Stimulated activated effector memory CD8-positive, alpha-beta T cell treated with anti-CD3 and anti-CD28 coated beads, Interleukin-12 subunit alpha, Interleukin-12 subunit beta, amount 100 ng/mL, for 72 hours (primary cell): ENCODE results near the gene PNMA1.
A peak's percentile ranks its signal among the peaks of the same experiment; 100 is the strongest.

Source experiments
- ATAC-seq: fragments of 150-1000 bp; cut with Tn5 transposase; 2 replicates; pipeline ENCODE4 v1.10.0; 2021
- DNase-seq, 2 donors: peaks; one replicate each; pipeline ENCODE4 v3.0.0; 2021 to 2022; ENCODE audit warnings: low spot score in 2 of 2
- H3K27ac Mint-ChIP-seq: one replicate; pipeline ENCODE4 v1.8.0; 2022; ENCODE audit warnings: mild to moderate bottlenecking, mixed read lengths
- H3K36me3 Mint-ChIP-seq: one replicate; pipeline ENCODE4 v1.8.0; 2022; ENCODE audit warnings: mild to moderate bottlenecking, mixed read lengths
- H3K4me1 Mint-ChIP-seq: one replicate; pipeline ENCODE4 v1.8.0; 2022; ENCODE audit warnings: mixed read lengths
- H3K4me3 Mint-ChIP-seq: one replicate; pipeline ENCODE4 v1.8.0; 2022; ENCODE audit warnings: mild to moderate bottlenecking, mixed read lengths
- H3K9me3 Mint-ChIP-seq: one replicate; pipeline ENCODE4 v1.8.0; 2022; ENCODE audit warnings: mixed read lengths

PNMA1 gene

GRCh38 chr14:73728717-73729330 is 14.6 kb upstream of the PNMA1 start:
- H3K4me3 Mint-ChIP-seq, result no peak overlapping the region
- H3K36me3 Mint-ChIP-seq, result peaks cover 100% of the 10 kb centered on the region
- H3K27ac Mint-ChIP-seq, result peak overlapping the region; percentile 89

GRCh38 chr14:73727166-73727565 is 13.0 kb upstream of the PNMA1 start:
- peak overlapping the region; percentile 56 for H3K27ac Mint-ChIP-seq
- H3K4me1 Mint-ChIP-seq, result peaks cover 53% of the 10 kb centered on the region
- peaks cover 100% of the 10 kb centered on the region for H3K36me3 Mint-ChIP-seq

More at GRCh38 chr14:73728717-73729330, 14.6 kb upstream of the PNMA1 start:
- DNase-seq, result peak; percentile 84 to 93
- Mint-ChIP-seq H3K4me1 (peaks cover 46% of the 10 kb centered on the region), H3K9me3 (no peaks in the 10 kb centered on the region)
- ATAC-seq, result peak; percentile 90

GRCh38 chr14:73726025-73726961 is 12.1 kb upstream of the PNMA1 start:
- Mint-ChIP-seq H3K9me3 (no peaks in the 10 kb centered on the region), H3K27ac (peak overlapping the region; percentile 88), H3K4me3 (no peak overlapping the region), H3K4me1 (peaks cover 53% of the 10 kb centered on the region), H3K36me3 (peaks cover 100% of the 10 kb centered on the region)
- DNase-seq (no peak), ATAC-seq (no peak)

More at GRCh38 chr14:73727166-73727565, 13.0 kb upstream of the PNMA1 start:
- DNase-seq (no peak), ATAC-seq (no peak)
- Mint-ChIP-seq H3K4me3 (no peak overlapping the region), H3K9me3 (no peaks in the 10 kb centered on the region)

- H3K27ac Mint-ChIP-seq, result peak overlapping the region; percentile 88
These were observed 11.2 kb upstream of the PNMA1 start for GRCh38 chr14:73725116-73726024.

GRCh38 chr14:73724696-73725095 is 10.5 kb upstream of the PNMA1 start:
- Mint-ChIP-seq H3K4me1 (peaks cover 51% of the 10 kb centered on the region), H3K36me3 (peaks cover 100% of the 10 kb centered on the region), H3K27ac (peak overlapping the region; percentile 88)

More at GRCh38 chr14:73725116-73726024, 11.2 kb upstream of the PNMA1 start:
- H3K4me1 Mint-ChIP-seq, result peaks cover 53% of the 10 kb centered on the region
- H3K4me3 Mint-ChIP-seq, result no peak overlapping the region
- DNase-seq (peak in 1 of 2 donors; percentile 48), ATAC-seq (no peak)
- no peaks in the 10 kb centered on the region for H3K9me3 Mint-ChIP-seq
- H3K36me3 Mint-ChIP-seq, result peaks cover 100% of the 10 kb centered on the region

GRCh38 chr14:73723797-73724661 is 9.8 kb upstream of the PNMA1 start:
- peaks cover 44% of the 10 kb centered on the region for H3K4me1 Mint-ChIP-seq
- H3K36me3 Mint-ChIP-seq, result peaks cover 100% of the 10 kb centered on the region
- DNase-seq (no peak), ATAC-seq (no peak)
- H3K4me3 Mint-ChIP-seq, result no peak overlapping the region
- peak overlapping the region; percentile 88 for H3K27ac Mint-ChIP-seq
- H3K9me3 Mint-ChIP-seq, result no peaks in the 10 kb centered on the region

More at GRCh38 chr14:73724696-73725095, 10.5 kb upstream of the PNMA1 start:
- H3K9me3 Mint-ChIP-seq, result no peaks in the 10 kb centered on the region
- DNase-seq (no peak), ATAC-seq (no peak)
- no peak overlapping the region for H3K4me3 Mint-ChIP-seq

- Mint-ChIP-seq H3K36me3 (peaks cover 100% of the 10 kb centered on the region), H3K4me1 (peaks cover 38% of the 10 kb centered on the region), H3K27ac (peak overlapping the region; percentile 88), H3K4me3 (no peak overlapping the region), H3K9me3 (no peaks in the 10 kb centered on the region)
- ATAC-seq (peak; percentile 39), DNase-seq (no peak)
These were observed 9.2 kb upstream of the PNMA1 start for GRCh38 chr14:73723406-73723796.

- no peak for ATAC-seq
- Mint-ChIP-seq H3K4me3 (no peak overlapping the region), H3K36me3 (peaks cover 100% of the 10 kb centered on the region), H3K27ac (peak overlapping the region; percentile 88), H3K4me1 (peaks cover 33% of the 10 kb centered on the region), H3K9me3 (no peaks in the 10 kb centered on the region)
- DNase-seq, result no peak
These were observed 8.4 kb upstream of the PNMA1 start for GRCh38 chr14:73722581-73722980.

- peak overlapping the region; percentile 92 for H3K27ac Mint-ChIP-seq
- DNase-seq (no peak), ATAC-seq (no peak)
- H3K9me3 Mint-ChIP-seq, result no peaks in the 10 kb centered on the region
- H3K36me3 Mint-ChIP-seq, result peaks cover 100% of the 10 kb centered on the region
- H3K4me1 Mint-ChIP-seq, result peaks cover 26% of the 10 kb centered on the region
- no peak overlapping the region for H3K4me3 Mint-ChIP-seq
These were observed 7.1 kb upstream of the PNMA1 start for GRCh38 chr14:73721101-73721821.

- peaks cover 22% of the 10 kb centered on the region for H3K4me1 Mint-ChIP-seq
- DNase-seq, result no peak
- no peak for ATAC-seq
- H3K27ac Mint-ChIP-seq, result peak overlapping the region; percentile 92
- peaks cover 100% of the 10 kb centered on the region for H3K36me3 Mint-ChIP-seq
- no peak overlapping the region for H3K4me3 Mint-ChIP-seq
- no peaks in the 10 kb centered on the region for H3K9me3 Mint-ChIP-seq
These were observed 6.5 kb upstream of the PNMA1 start for GRCh38 chr14:73720636-73721035.

GRCh38 chr14:73719791-73720190 is 5.6 kb upstream of the PNMA1 start:
- ATAC-seq (no peak), DNase-seq (no peak)
- H3K27ac Mint-ChIP-seq, result peak overlapping the region; percentile 43
- H3K4me1 Mint-ChIP-seq, result peaks cover 16% of the 10 kb centered on the region
- no peaks in the 10 kb centered on the region for H3K9me3 Mint-ChIP-seq
- no peak overlapping the region for H3K4me3 Mint-ChIP-seq
- peaks cover 100% of the 10 kb centered on the region for H3K36me3 Mint-ChIP-seq

- ATAC-seq (no peak), DNase-seq (no peak)
- no peak overlapping the region for H3K4me3 Mint-ChIP-seq
- H3K27ac Mint-ChIP-seq, result peak overlapping the region; percentile 43
- no peaks in the 10 kb centered on the region for H3K9me3 Mint-ChIP-seq
- peaks cover 100% of the 10 kb centered on the region for H3K36me3 Mint-ChIP-seq
- H3K4me1 Mint-ChIP-seq, result peaks cover 12% of the 10 kb centered on the region
These were observed 5.2 kb upstream of the PNMA1 start for GRCh38 chr14:73719361-73719760.

GRCh38 chr14:73718418-73719251 is 4.5 kb upstream of the PNMA1 start:
- peaks cover 8% of the 10 kb centered on the region for H3K4me1 Mint-ChIP-seq
- no peak for DNase-seq
- no peaks in the 10 kb centered on the region for H3K9me3 Mint-ChIP-seq
- H3K4me3 Mint-ChIP-seq, result no peak overlapping the region
- peaks cover 100% of the 10 kb centered on the region for H3K36me3 Mint-ChIP-seq
- no peak for ATAC-seq
- H3K27ac Mint-ChIP-seq, result peak overlapping the region; percentile 90
